Endodermal cell (in vitro differentiated cells): ENCODE measurements around the gene MMRN2. TPM values are rescaled to one million over a fixed set of nuclear protein-coding genes. Genes with fewer than 3 reads are reported as not detected.
"Not testable (repeated sequence)": the region's sequence is repeated elsewhere in the genome, so short reads cannot be mapped to it uniquely, and the experiment has no call there.

ENCODE experiments used
- DNase-seq: peaks from one replicate; pipeline ENCODE4 v3.0.0-alpha.2; 2017
- H3K27ac ChIP-seq: 2 replicates; pipeline ENCODE4 v1.5.1; 2013; ENCODE audit warnings: mild to moderate bottlenecking, low read depth, low read length, moderate library complexity
- H3K27me3 ChIP-seq: 2 replicates; pipeline ENCODE4 v1.6.1; 2013; ENCODE audit warnings: mild to moderate bottlenecking, low read length, moderate library complexity; ENCODE audit not compliant: insufficient read depth, control insufficient read depth, poor library complexity, severe bottlenecking
- H3K36me3 ChIP-seq: 2 replicates; pipeline ENCODE4 v1.7.0; 2013; ENCODE audit warnings: mild to moderate bottlenecking, low read length, moderate library complexity; ENCODE audit not compliant: control insufficient read depth, insufficient read depth
- H3K4me1 ChIP-seq: one replicate; pipeline ENCODE4 v1.7.0; 2013; ENCODE audit warnings: low read length; ENCODE audit not compliant: control insufficient read depth, insufficient read depth
- H3K4me3 ChIP-seq: 2 replicates; pipeline ENCODE4 v1.5.1; 2013; ENCODE audit warnings: mild to moderate bottlenecking, low read length, moderate library complexity
- H3K9ac ChIP-seq: 2 replicates; pipeline ENCODE4 v1.6.1; 2013; ENCODE audit warnings: mild to moderate bottlenecking, low read length, moderate library complexity; ENCODE audit not compliant: poor library complexity, severe bottlenecking; ENCODE audit errors: extremely low read depth
- H3K9me3 ChIP-seq: 2 replicates; pipeline ENCODE4 v1.6.1; 2013; ENCODE audit warnings: mild to moderate bottlenecking, low read length, moderate library complexity; ENCODE audit not compliant: control insufficient read depth
- H3K27ac Mint-ChIP-seq: 2 replicates; pipeline ENCODE4 v1.8.0; 2020; ENCODE audit warnings: mixed read lengths
- H3K27me3 Mint-ChIP-seq: 2 replicates; pipeline ENCODE4 v1.8.0; 2021; ENCODE audit warnings: mild to moderate bottlenecking, mixed read lengths; ENCODE audit not compliant: insufficient read depth
- H3K36me3 Mint-ChIP-seq: 2 replicates; pipeline ENCODE4 v1.8.0; 2020; ENCODE audit warnings: low read depth, mixed read lengths
- H3K4me1 Mint-ChIP-seq: 2 replicates; pipeline ENCODE4 v1.8.0; 2020; ENCODE audit warnings: mixed read lengths
- H3K4me3 Mint-ChIP-seq: 2 replicates; pipeline ENCODE4 v1.8.0; 2020; ENCODE audit warnings: mild to moderate bottlenecking, moderate library complexity, mixed read lengths
- H3K9me3 Mint-ChIP-seq: 2 replicates; pipeline ENCODE4 v1.8.0; 2020; ENCODE audit warnings: mild to moderate bottlenecking, mixed read lengths
- CTCF ChIP-seq: fragments of 200-600 bp; sonication (generic); conservative IDR thresholded peaks from 2 replicates; pipeline ENCODE4 v1.5.0; 2021; ENCODE audit warnings: antibody characterized with exemption, mild to moderate bottlenecking
- WGBS, 2 experiments: methylation state at CpG; one replicate each; pipeline versions ENCODE4 v1.1.5 to v1.1.7; 2013; ENCODE audit warnings: missing lambda C conversion rate in 2 of 2, mixed read lengths in 1 of 2; ENCODE audit not compliant: insufficient coverage in 1 of 2, insufficient read length in 1 of 2; 5-methylcytosine and 5-hydroxymethylcytosine counted together
- total RNA-seq, 2 donors: library from RNA; stranded (reverse); fragmentation: NEBNext Ultra II Directional in 1 of 2; extraction: Animal tissue kit (Norgen Biotek cat#: 25700) in 1 of 2; gene quantifications; 2 replicates in 1 of 2; 3 replicates in 1 of 2; pipeline ENCODE4 v1.2.1, GENCODE V29; 2021

The MMRN2 gene
- total RNA-seq, 2 donors from 2014 or later: 1.00 to 1.3 TPM

- Mint-ChIP-seq H3K27ac (no peak overlapping the region), H3K4me1 (peaks cover 29% of the 10 kb centered on the region), H3K9me3 (no peaks in the 10 kb centered on the region), H3K4me3 (no peak overlapping the region), H3K36me3 (no peaks in the 10 kb centered on the region), H3K27me3 (no peaks in the 10 kb centered on the region)
- no peaks in the 10 kb centered on the region for H3K27me3 ChIP-seq
- no peak for DNase-seq
- peaks cover 6% of the 10 kb centered on the region for H3K4me1 ChIP-seq
- no peak for TF ChIP-seq CTCF
- no peak overlapping the region for H3K4me3 ChIP-seq
- 93 to 95% methylated on average over 4 to 5 of the region's 5 CpGs for WGBS, 2 experiments
- H3K9ac ChIP-seq: no peak overlapping the region
- no peak overlapping the region for H3K27ac ChIP-seq
- H3K9me3 ChIP-seq: no peaks in the 10 kb centered on the region
- no peaks in the 10 kb centered on the region for H3K36me3 ChIP-seq
Measured at GRCh38 chr10:86981716-86982115, 24.3 kb upstream of the MMRN2 start.

GRCh38 chr10:86981020-86981419, 23.6 kb upstream of the MMRN2 start:
- peaks cover 29% of the 10 kb centered on the region for H3K4me1 Mint-ChIP-seq
- not testable (repeated sequence) for H3K27ac Mint-ChIP-seq, H3K4me3 Mint-ChIP-seq, H3K27me3 ChIP-seq, H3K27ac ChIP-seq, H3K27me3 Mint-ChIP-seq, DNase-seq, H3K36me3 Mint-ChIP-seq, H3K9me3 Mint-ChIP-seq, H3K36me3 ChIP-seq, H3K9me3 ChIP-seq, H3K4me3 ChIP-seq, H3K9ac ChIP-seq, H3K4me1 ChIP-seq
- WGBS, 2 experiments: 79 to 92% methylated on average over 2 to 6 of the region's 6 CpGs

GRCh38 chr10:86979977-86980448, 22.6 kb upstream of the MMRN2 start:
- Mint-ChIP-seq H3K4me1 (peaks cover 29% of the 10 kb centered on the region), H3K36me3 (no peaks in the 10 kb centered on the region), H3K27me3 (no peaks in the 10 kb centered on the region), H3K27ac (no peak overlapping the region), H3K9me3 (no peaks in the 10 kb centered on the region), H3K4me3 (no peak overlapping the region)
- no peaks in the 10 kb centered on the region for H3K36me3 ChIP-seq
- DNase-seq: no peak
- no peak overlapping the region for H3K9ac ChIP-seq
- no peak overlapping the region for H3K4me3 ChIP-seq
- H3K4me1 ChIP-seq: peaks cover 6% of the 10 kb centered on the region
- 66 to 88% methylated on average over 1 to 3 of the region's 3 CpGs for WGBS, 2 experiments
- TF ChIP-seq CTCF: no peak
- H3K27ac ChIP-seq: no peak overlapping the region
- H3K9me3 ChIP-seq: no peaks in the 10 kb centered on the region
- no peaks in the 10 kb centered on the region for H3K27me3 ChIP-seq

GRCh38 chr10:86979296-86979818, 21.9 kb upstream of the MMRN2 start:
- no peak for TF ChIP-seq CTCF
- no peak overlapping the region for H3K27ac ChIP-seq
- no peak overlapping the region for H3K27ac Mint-ChIP-seq
- peaks cover 6% of the 10 kb centered on the region for H3K4me1 ChIP-seq
- no peaks in the 10 kb centered on the region for H3K36me3 Mint-ChIP-seq
- H3K4me1 Mint-ChIP-seq: peaks cover 29% of the 10 kb centered on the region
- WGBS, 2 experiments: 73 to 75% methylated on average over 4 of the region's 4 CpGs
- no peaks in the 10 kb centered on the region for H3K27me3 ChIP-seq
- no peak for DNase-seq
- peaks cover 3% of the 10 kb centered on the region for H3K27me3 Mint-ChIP-seq
- no peak overlapping the region for H3K4me3 Mint-ChIP-seq
- no peak overlapping the region for H3K4me3 ChIP-seq
- no peaks in the 10 kb centered on the region for H3K9me3 ChIP-seq
- H3K9me3 Mint-ChIP-seq: no peaks in the 10 kb centered on the region
- no peak overlapping the region for H3K9ac ChIP-seq
- no peaks in the 10 kb centered on the region for H3K36me3 ChIP-seq

GRCh38 chr10:86978457-86978856, 21.0 kb upstream of the MMRN2 start:
- H3K4me1 Mint-ChIP-seq: peaks cover 26% of the 10 kb centered on the region
- H3K9me3 Mint-ChIP-seq, H3K27ac Mint-ChIP-seq, DNase-seq, H3K27me3 ChIP-seq, H3K9me3 ChIP-seq, H3K36me3 ChIP-seq, H3K9ac ChIP-seq, H3K4me3 Mint-ChIP-seq, H3K4me1 ChIP-seq, H3K27ac ChIP-seq, H3K36me3 Mint-ChIP-seq, H3K4me3 ChIP-seq: not testable (repeated sequence)
- 64 to 73% methylated on average over 3 of the region's 3 CpGs for WGBS, 2 experiments
- H3K27me3 Mint-ChIP-seq: peaks cover 11% of the 10 kb centered on the region
